Peyer's patch (tissue), 4 donors: ENCODE measurements around the gene ZNF470. TPM values are rescaled to one million over a fixed set of nuclear protein-coding genes. Genes with fewer than 3 reads are reported as not detected.

ENCODE experiments used
- DNase-seq, 3 donors: peaks; one replicate each; pipeline ENCODE4 v3.0.0-alpha.2; 2017 to 2019
- H3K27ac ChIP-seq, 4 donors: fragments of 200-600 bp; sonication (generic); one replicate each; pipeline ENCODE4 v1.5.1; 2016 to 2019
- H3K27me3 ChIP-seq, 2 donors: fragments of 200-600 bp; sonication (generic); one replicate each; pipeline ENCODE4 v1.5.1; 2019
- H3K36me3 ChIP-seq, 3 donors: fragments of 200-600 bp; sonication (generic); one replicate each; pipeline ENCODE4 v1.5.1; 2016 to 2019
- H3K4me1 ChIP-seq, 4 donors: fragments of 200-600 bp; sonication (generic); one replicate each; pipeline ENCODE4 v1.5.1; 2016 to 2019
- H3K4me3 ChIP-seq, 4 donors: fragments of 200-600 bp; sonication (generic); 1 replicate in 3 of 4; 2 replicates in 1 of 4; pipeline ENCODE4 v1.5.1; 2016 to 2019; ENCODE audit warnings: mild to moderate bottlenecking in 1 of 4
- H3K9me3 ChIP-seq, 4 donors: fragments of 200-600 bp; sonication (generic); one replicate each; pipeline ENCODE4 v1.5.1; 2016 to 2019; ENCODE audit warnings: mild to moderate bottlenecking in 1 of 4
- POLR2A ChIP-seq, 2 donors: fragments of 450-650 bp; IDR thresholded peaks; one replicate each; pipeline ENCODE4 v1.5.1; 2017; ENCODE audit warnings: antibody characterized with exemption in 2 of 2, mild to moderate bottlenecking in 2 of 2, moderate library complexity in 2 of 2
- total RNA-seq, 4 donors: library from RNA; depleted of rRNA; stranded (reverse); fragments of >200 nt; gene quantifications; one replicate each; pipeline ENCODE4 v1.1.0, GENCODE V29; 2016
- TF ChIP-seq, protein P1 (sequence below), 6 experiments: fragments of 450-650 bp in 4 of 6; fragments of 200-600 bp in 2 of 6; sonication (generic) in 1 of 6; IDR thresholded peaks; one replicate each; pipeline ENCODE4 v1.5.1; 2017 to 2019; ENCODE audit warnings: antibody characterized with exemption in 6 of 6, mild to moderate bottlenecking in 3 of 6, moderate library complexity in 1 of 6

The ZNF470 gene
- total RNA-seq, 4 donors from 2014 or later: 0.53 to 7.4 (median 3.0) TPM

DNA sequence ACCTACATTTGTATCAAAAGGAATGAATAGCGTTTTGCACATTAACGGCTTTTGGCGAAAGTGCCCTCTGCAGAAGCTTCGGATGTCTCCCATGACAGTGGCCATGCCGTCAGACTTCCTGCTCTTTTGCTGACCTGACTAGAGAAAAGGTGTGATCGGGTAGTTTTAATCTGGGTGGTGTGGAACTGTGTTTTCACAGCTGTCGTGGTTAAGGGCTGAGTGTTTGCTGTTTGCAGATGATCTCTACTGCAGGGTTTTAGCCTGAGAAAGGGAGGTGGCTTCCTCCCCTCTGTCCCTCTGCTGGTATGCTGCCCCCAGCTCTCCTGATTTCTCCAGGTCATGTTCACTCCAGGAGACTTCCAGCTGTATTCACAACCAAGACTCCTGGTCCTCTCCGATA, 50.3 kb downstream of the ZNF470 start:
- Histone ChIP-seq H3K27ac (no peak overlapping the region), H3K9me3 (peaks cover 0 to 83% (median 25%) of the 10 kb centered on the region in 4 donors), H3K4me1 (no peaks in the 10 kb centered on the region), H3K4me3 (no peak overlapping the region), H3K27me3 (no peaks in the 10 kb centered on the region), H3K36me3 (peaks cover 0 to 24% (median 0%) of the 10 kb centered on the region in 3 donors)
- DNase-seq: no peak
- no peak for TF ChIP-seq POLR2A (IDR thresholded peaks at IDR 0.05)

DNA sequence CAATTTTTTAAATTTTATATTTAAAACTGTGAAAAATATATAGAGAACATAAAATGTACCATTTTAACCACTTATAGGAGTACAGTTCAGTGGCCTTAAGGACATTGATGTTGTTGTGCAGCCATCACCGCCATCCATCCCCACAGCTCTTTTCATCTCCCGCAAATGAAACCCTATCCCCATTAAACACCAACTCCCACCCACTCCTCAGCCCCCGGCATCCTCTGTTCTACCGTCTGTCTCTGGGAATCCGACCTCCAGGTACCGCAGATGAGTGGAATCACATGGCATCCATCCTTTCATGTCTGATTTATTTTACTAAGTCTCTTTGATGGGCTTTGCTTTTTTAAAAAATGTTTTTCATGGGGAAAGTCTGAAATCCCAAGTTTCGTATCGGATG, 51.9 kb downstream of the ZNF470 start:
- TF ChIP-seq POLR2A (IDR thresholded peaks at IDR 0.05): no peak
- TF ChIP-seq, protein P1, sequence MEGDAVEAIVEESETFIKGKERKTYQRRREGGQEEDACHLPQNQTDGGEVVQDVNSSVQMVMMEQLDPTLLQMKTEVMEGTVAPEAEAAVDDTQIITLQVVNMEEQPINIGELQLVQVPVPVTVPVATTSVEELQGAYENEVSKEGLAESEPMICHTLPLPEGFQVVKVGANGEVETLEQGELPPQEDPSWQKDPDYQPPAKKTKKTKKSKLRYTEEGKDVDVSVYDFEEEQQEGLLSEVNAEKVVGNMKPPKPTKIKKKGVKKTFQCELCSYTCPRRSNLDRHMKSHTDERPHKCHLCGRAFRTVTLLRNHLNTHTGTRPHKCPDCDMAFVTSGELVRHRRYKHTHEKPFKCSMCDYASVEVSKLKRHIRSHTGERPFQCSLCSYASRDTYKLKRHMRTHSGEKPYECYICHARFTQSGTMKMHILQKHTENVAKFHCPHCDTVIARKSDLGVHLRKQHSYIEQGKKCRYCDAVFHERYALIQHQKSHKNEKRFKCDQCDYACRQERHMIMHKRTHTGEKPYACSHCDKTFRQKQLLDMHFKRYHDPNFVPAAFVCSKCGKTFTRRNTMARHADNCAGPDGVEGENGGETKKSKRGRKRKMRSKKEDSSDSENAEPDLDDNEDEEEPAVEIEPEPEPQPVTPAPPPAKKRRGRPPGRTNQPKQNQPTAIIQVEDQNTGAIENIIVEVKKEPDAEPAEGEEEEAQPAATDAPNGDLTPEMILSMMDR (IDR thresholded peaks at IDR 0.05): no peak
- H3K27ac ChIP-seq: no peak overlapping the region
- H3K27me3 ChIP-seq: no peaks in the 10 kb centered on the region
- H3K4me1 ChIP-seq: no peaks in the 10 kb centered on the region
- H3K36me3 ChIP-seq: peaks cover 0 to 39% (median 0%) of the 10 kb centered on the region in 3 donors
- DNase-seq: no peak
- H3K9me3 ChIP-seq: peaks cover 0 to 84% (median 26%) of the 10 kb centered on the region in 4 donors
- no peak overlapping the region for H3K4me3 ChIP-seq

DNA sequence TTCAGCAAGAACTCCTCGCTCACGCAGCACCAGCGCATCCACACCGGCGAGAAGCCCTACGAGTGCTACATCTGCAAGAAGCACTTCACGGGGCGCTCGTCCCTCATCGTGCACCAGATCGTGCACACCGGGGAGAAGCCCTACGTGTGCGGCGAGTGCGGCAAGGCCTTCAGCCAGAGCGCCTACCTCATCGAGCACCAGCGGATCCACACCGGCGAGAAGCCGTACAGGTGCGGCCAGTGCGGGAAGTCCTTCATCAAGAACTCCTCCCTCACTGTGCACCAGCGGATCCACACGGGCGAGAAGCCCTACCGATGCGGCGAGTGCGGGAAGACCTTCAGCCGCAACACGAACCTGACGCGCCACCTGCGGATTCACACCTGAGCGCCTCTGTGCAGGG, 55.1 kb downstream of the ZNF470 start:
- Histone ChIP-seq H3K36me3 (peaks cover 0 to 44% (median 0%) of the 10 kb centered on the region in 3 donors), H3K4me1 (no peaks in the 10 kb centered on the region), H3K27ac (no peak overlapping the region), H3K27me3 (no peaks in the 10 kb centered on the region), H3K4me3 (no peak overlapping the region), H3K9me3 (peaks cover 0 to 76% (median 27%) of the 10 kb centered on the region in 4 donors)
- no peak for TF ChIP-seq POLR2A (IDR thresholded peaks at IDR 0.05)
- TF ChIP-seq, protein P1 (IDR thresholded peaks at IDR 0.05): no peak
- no peak for DNase-seq

DNA sequence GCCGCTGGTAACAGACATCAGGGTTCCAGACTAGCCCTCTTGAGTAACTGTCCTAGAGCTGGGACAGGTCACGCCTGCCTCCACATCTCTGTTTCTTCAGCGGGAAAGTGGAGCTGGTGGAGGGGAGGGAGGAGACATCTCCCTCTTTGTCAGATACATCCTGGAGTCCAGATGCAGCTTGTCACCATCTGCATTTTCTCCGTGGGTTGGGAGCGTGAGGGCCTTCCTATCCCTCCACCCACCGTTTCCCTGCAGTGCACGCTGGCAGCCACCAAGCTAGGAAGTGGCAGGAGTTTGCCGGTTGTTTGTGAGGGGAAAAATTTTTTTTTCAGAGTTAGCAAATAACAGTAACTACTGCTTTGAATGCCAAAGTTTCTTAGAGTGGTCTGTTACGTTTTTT, 55.7 kb downstream of the ZNF470 start:
- H3K4me3 ChIP-seq: no peak overlapping the region
- H3K27me3 ChIP-seq: no peaks in the 10 kb centered on the region
- H3K9me3 ChIP-seq: peaks cover 0 to 77% (median 26%) of the 10 kb centered on the region in 4 donors
- DNase-seq: no peak
- no peak overlapping the region for H3K27ac ChIP-seq
- TF ChIP-seq, protein P1 (IDR thresholded peaks at IDR 0.05): no peak
- TF ChIP-seq POLR2A (IDR thresholded peaks at IDR 0.05): no peak
- H3K4me1 ChIP-seq: no peaks in the 10 kb centered on the region
- peaks cover 0 to 42% (median 0%) of the 10 kb centered on the region in 3 donors for H3K36me3 ChIP-seq

DNA sequence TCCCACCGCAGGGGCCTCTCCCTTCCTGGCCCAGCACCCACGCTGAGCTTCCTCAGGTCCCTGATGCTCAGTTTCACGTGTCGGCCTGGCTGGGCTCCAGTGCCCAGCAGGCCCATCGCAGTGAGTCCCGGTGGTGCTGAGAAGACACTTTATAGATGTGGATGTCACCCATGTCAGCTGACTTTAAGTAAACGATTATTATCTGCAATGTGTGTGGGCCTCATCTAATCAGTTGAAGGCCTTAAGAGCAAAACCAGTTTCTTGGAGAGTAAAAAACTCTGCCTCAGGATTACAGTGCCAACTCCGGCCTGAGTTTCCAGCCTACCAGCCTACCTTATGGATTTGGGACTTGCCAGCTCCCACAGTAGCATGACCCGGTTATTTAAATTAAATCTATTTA, 58.4 kb downstream of the ZNF470 start:
- Histone ChIP-seq H3K36me3 (peaks cover 0 to 42% (median 0%) of the 10 kb centered on the region in 3 donors), H3K27me3 (no peaks in the 10 kb centered on the region), H3K4me1 (no peaks in the 10 kb centered on the region), H3K9me3 (peaks cover 0 to 76% (median 23%) of the 10 kb centered on the region in 4 donors), H3K27ac (no peak overlapping the region), H3K4me3 (no peak overlapping the region)
- no peak for DNase-seq
- no peak for TF ChIP-seq POLR2A (IDR thresholded peaks at IDR 0.05)

DNA sequence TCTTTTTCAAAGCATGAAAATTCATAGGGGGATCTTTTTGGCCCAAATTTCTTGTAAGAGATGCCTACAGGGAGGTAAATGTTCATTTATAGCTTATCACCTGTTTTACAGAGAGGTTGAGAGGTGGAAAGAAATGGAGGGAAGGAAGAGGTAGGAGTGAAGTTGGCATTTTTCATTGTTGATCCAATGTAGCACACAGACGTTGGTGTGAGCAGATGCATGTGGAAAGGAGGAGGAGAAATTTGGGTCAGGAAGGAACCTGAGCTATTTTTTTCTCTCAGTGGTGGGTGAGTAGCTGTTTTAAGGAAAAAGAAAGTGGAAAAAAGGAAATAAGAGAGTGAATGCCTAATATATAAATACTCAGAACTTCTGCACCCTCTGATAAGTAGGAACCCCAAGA, 65.8 kb downstream of the ZNF470 start:
- DNase-seq: no peak
- Histone ChIP-seq H3K4me3 (no peak overlapping the region), H3K9me3 (peaks cover 0 to 37% (median 9%) of the 10 kb centered on the region in 4 donors), H3K36me3 (no peaks in the 10 kb centered on the region), H3K27ac (no peak overlapping the region), H3K4me1 (no peaks in the 10 kb centered on the region), H3K27me3 (no peaks in the 10 kb centered on the region)
- TF ChIP-seq, protein P1 (IDR thresholded peaks at IDR 0.05): no peak
- no peak for TF ChIP-seq POLR2A (IDR thresholded peaks at IDR 0.05)
